Right lobe of liver (tissue), 6 donors: ENCODE measurements around the gene NRK. TPM values are rescaled to one million over a fixed set of nuclear protein-coding genes. Genes with fewer than 3 reads are reported as not detected.

Experiments
- ATAC-seq, 4 donors: fragments of 200-7000 bp; cut with Tn5 transposase; one replicate each; pipeline ENCODE4 v1.9.1; 2020; ENCODE audit warnings: mild to moderate bottlenecking in 4 of 4, moderate library complexity in 4 of 4
- DNase-seq, 3 donors: peaks; one replicate each; pipeline ENCODE4 v3.0.0-alpha.2; 2020
- H3K27ac ChIP-seq, 3 donors: fragments of 200-600 bp; one replicate each; pipeline ENCODE4 v1.8.0; 2022
- H3K27me3 ChIP-seq, 2 donors: fragments of 200-600 bp; one replicate each; pipeline ENCODE4 v1.8.0; 2022
- H3K36me3 ChIP-seq, 4 donors: fragments of 200-600 bp; sonication (generic) in 1 of 4; one replicate each; pipeline versions ENCODE4 v1.5.1 to v1.8.0; 2017 to 2022; ENCODE audit warnings: control low read depth in 1 of 4
- H3K4me1 ChIP-seq, 4 donors: fragments of 200-600 bp; sonication (generic) in 1 of 4; one replicate each; pipeline versions ENCODE4 v1.5.1 to v1.8.0; 2017 to 2022; ENCODE audit warnings: control low read depth in 1 of 4
- H3K4me3 ChIP-seq, 3 donors: fragments of 200-600 bp; one replicate each; pipeline ENCODE4 v1.8.0; 2022
- H3K9me3 ChIP-seq, 4 donors: fragments of 200-600 bp; sonication (generic) in 1 of 4; one replicate each; pipeline versions ENCODE4 v1.5.1 to v1.8.0; 2017 to 2022; ENCODE audit warnings: control low read depth in 1 of 4
- POLR2A ChIP-seq: fragments of 450-650 bp; IDR thresholded peaks from one replicate; pipeline ENCODE4 v1.6.1; 2017; ENCODE audit warnings: antibody characterized with exemption, mild to moderate bottlenecking
- WGBS: methylation state at CpG from one replicate; pipeline ENCODE4 v1.1.6; 2018; ENCODE audit warnings: low coverage, low lambda C conversion rate; ENCODE audit not compliant: insufficient coverage; ENCODE audit errors: missing lambda C conversion rate; 5-methylcytosine and 5-hydroxymethylcytosine counted together
- intact Hi-C, 2 donors: fragments of 100-400 bp; cut with DNase I; formaldehyde crosslinking; loops; one replicate each; pipeline versions ENCODE4 v1.11.2 to v1.14.1; 2022
- long read RNA-seq: library from polyadenylated mRNA; unstranded; transcript quantifications from one replicate; pipeline ENCODE4 v2.0.0, GENCODE V29; 2019
- total RNA-seq, 6 experiments: library from RNA; depleted of rRNA in 2 of 6; stranded (reverse); fragments of >200 nt in 2 of 6; fragmentation: NEBNext Ultra II Directional in 3 of 6; extraction: Animal tissue kit (Norgen Biotek cat#: 25700) in 3 of 6; gene quantifications; one replicate each; pipeline versions ENCODE4 v1.1.0 to v1.2.4, GENCODE V29; 2016 to 2023
- TF ChIP-seq, protein P1 (sequence below), 4 donors: fragments of 200-600 bp in 3 of 4; fragments of 450-650 bp in 1 of 4; IDR thresholded peaks; one replicate each; pipeline versions ENCODE4 v1.5.1 to v1.8.0; 2016 to 2022; ENCODE audit warnings: antibody characterized with exemption in 4 of 4, mild to moderate bottlenecking in 2 of 4
- donor health status: DM: no; HTN: yes; CAD: no.
- donor health status: DM: no; HTN: no; CAD: no.
- donor health status: DM: no; HTN: no; CAD: no.
- donor health status: DM: no; HTN: yes; CAD: no.
- donor health status: DM: no; HTN: yes; CAD: no.

Gene NRK, protein sequence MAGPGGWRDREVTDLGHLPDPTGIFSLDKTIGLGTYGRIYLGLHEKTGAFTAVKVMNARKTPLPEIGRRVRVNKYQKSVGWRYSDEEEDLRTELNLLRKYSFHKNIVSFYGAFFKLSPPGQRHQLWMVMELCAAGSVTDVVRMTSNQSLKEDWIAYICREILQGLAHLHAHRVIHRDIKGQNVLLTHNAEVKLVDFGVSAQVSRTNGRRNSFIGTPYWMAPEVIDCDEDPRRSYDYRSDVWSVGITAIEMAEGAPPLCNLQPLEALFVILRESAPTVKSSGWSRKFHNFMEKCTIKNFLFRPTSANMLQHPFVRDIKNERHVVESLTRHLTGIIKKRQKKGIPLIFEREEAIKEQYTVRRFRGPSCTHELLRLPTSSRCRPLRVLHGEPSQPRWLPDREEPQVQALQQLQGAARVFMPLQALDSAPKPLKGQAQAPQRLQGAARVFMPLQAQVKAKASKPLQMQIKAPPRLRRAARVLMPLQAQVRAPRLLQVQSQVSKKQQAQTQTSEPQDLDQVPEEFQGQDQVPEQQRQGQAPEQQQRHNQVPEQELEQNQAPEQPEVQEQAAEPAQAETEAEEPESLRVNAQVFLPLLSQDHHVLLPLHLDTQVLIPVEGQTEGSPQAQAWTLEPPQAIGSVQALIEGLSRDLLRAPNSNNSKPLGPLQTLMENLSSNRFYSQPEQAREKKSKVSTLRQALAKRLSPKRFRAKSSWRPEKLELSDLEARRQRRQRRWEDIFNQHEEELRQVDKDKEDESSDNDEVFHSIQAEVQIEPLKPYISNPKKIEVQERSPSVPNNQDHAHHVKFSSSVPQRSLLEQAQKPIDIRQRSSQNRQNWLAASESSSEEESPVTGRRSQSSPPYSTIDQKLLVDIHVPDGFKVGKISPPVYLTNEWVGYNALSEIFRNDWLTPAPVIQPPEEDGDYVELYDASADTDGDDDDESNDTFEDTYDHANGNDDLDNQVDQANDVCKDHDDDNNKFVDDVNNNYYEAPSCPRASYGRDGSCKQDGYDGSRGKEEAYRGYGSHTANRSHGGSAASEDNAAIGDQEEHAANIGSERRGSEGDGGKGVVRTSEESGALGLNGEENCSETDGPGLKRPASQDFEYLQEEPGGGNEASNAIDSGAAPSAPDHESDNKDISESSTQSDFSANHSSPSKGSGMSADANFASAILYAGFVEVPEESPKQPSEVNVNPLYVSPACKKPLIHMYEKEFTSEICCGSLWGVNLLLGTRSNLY (N-terminal part only)
- under 1 TPM in 3 of 6 experiments, not detected in 3; 0.02 to 0.04 (median 0.02) TPM for total RNA-seq
- long read RNA-seq, result 0 reads

DNA sequence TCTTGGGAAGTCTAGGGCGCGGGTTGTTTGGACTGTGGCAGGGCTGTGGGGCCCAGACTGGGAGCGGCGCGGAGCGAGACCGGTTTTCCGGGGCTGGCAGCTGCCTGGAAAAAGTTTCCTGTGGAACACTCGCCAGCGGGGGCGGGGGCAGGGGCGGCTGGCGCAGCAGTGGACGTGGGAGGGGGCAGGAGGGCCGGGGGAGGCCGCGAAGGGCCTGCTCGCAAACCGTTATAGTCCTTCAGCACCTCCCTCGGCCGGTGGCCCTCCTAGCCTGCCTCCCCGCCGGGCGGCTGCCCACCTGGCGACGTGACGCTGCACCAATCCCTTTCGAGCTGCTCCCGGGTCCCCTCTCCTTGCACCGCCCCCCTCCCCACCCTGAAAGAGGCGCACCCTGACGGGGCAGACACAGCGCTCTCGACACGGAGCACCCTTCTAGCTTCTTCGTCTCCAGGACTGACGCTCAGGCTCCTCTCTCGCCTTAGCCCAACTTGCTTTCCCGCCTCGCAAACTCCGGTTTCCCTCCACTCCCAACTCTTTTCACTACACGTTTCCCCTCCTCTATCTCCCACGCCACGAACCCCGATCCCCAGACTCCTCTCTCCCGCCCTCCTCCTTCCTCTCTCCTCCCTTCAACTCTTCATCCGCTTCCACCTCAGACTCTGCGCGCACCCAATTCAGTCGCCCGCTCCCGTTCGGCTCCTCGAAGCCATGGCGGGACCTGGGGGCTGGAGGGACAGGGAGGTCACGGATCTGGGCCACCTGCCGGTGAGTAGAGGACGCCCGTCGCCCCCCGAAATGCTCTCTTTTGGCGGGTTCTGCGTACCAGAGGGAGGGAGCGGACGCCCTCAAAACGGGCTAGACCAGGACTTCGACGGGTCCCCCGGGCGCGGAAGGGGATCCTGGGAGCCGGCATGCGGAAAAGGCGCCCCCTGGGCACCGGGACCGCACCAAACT lies at the start of gene NRK:
TSS of gene NRK (plus strand) at position 402 of the 954 bp plus-strand sequence. CDS start at position 709, 307 bp downstream.
- intact Hi-C loops, result no loop called here
- Histone ChIP-seq H3K4me3 (no peak within 1 kb of the TSS), H3K9me3 (no peaks in the 10 kb centered on the region), H3K36me3 (no peaks in the 10 kb centered on the region), H3K4me1 (no peaks in the 10 kb centered on the region), H3K27ac (no peak within 1 kb of the TSS), H3K27me3 (peaks cover 0 to 29% of the 10 kb centered on the region in 2 donors)
- ATAC-seq, result peak in 3 of 4 donors; percentile 13 to 37 (median 15)
- TF ChIP-seq POLR2A, result no peak
- TF ChIP-seq, protein P1, sequence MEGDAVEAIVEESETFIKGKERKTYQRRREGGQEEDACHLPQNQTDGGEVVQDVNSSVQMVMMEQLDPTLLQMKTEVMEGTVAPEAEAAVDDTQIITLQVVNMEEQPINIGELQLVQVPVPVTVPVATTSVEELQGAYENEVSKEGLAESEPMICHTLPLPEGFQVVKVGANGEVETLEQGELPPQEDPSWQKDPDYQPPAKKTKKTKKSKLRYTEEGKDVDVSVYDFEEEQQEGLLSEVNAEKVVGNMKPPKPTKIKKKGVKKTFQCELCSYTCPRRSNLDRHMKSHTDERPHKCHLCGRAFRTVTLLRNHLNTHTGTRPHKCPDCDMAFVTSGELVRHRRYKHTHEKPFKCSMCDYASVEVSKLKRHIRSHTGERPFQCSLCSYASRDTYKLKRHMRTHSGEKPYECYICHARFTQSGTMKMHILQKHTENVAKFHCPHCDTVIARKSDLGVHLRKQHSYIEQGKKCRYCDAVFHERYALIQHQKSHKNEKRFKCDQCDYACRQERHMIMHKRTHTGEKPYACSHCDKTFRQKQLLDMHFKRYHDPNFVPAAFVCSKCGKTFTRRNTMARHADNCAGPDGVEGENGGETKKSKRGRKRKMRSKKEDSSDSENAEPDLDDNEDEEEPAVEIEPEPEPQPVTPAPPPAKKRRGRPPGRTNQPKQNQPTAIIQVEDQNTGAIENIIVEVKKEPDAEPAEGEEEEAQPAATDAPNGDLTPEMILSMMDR (IDR thresholded peaks at IDR 0.05), result no peak
- 24% methylated on average over 35 of the region's 76 CpGs for WGBS
- peak in 2 of 3 donors; percentile 17 to 43 for DNase-seq

GRCh38 chrX:105773801-105774200 lies 48.5 kb upstream of the NRK start:
- DNase-seq (no peak), ATAC-seq (no peak)
- no peak overlapping the region for H3K27ac ChIP-seq
- H3K4me1 ChIP-seq, result no peaks in the 10 kb centered on the region
- H3K36me3 ChIP-seq, result no peaks in the 10 kb centered on the region
- intact Hi-C loops, result no loop called here
- TF ChIP-seq, protein P1 (IDR thresholded peaks at IDR 0.05), result no peak
- no peak for TF ChIP-seq POLR2A
- no peak overlapping the region for H3K4me3 ChIP-seq
- H3K9me3 ChIP-seq, result no peaks in the 10 kb centered on the region
- H3K27me3 ChIP-seq, result no peaks in the 10 kb centered on the region

DNA sequence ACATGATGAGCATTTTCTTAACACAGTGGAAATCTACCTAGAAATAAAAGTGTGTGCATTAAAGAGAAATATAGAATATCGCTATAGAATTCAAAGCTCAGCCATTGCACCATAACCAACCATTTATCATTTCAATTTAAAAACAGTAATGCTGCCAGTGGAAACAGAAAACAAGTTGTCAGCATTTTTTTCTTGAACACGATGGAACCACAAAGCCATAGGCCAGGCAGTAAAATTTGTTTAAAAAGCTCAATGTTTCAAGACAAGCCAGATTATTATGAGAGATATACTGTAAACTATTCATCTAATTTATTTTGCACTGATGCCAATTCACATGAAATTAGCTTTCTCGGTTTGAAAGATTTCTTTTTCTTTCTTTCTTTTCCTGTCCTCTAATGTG lies 46.7 kb upstream of the NRK start:
- no peaks in the 10 kb centered on the region for H3K36me3 ChIP-seq

More for the DNA sequence above, 46.7 kb upstream of the NRK start:
- Histone ChIP-seq H3K27me3 (no peaks in the 10 kb centered on the region), H3K4me1 (no peaks in the 10 kb centered on the region), H3K9me3 (no peaks in the 10 kb centered on the region), H3K27ac (no peak overlapping the region), H3K4me3 (no peak overlapping the region)
- intact Hi-C loops, result no loop called here
- no peak for TF ChIP-seq POLR2A
- TF ChIP-seq, protein P1 (IDR thresholded peaks at IDR 0.05), result no peak
- DNase-seq (no peak), ATAC-seq (no peak)
- WGBS, result 51% methylated on average over 3 of the region's 3 CpGs
